ENCODE results near the gene TSPEAR.
"Not testable (repeated sequence)": the region's sequence is repeated elsewhere in the genome, so short reads cannot be mapped to it uniquely, and the experiment has no call there.

Gene TSPEAR

DNA sequence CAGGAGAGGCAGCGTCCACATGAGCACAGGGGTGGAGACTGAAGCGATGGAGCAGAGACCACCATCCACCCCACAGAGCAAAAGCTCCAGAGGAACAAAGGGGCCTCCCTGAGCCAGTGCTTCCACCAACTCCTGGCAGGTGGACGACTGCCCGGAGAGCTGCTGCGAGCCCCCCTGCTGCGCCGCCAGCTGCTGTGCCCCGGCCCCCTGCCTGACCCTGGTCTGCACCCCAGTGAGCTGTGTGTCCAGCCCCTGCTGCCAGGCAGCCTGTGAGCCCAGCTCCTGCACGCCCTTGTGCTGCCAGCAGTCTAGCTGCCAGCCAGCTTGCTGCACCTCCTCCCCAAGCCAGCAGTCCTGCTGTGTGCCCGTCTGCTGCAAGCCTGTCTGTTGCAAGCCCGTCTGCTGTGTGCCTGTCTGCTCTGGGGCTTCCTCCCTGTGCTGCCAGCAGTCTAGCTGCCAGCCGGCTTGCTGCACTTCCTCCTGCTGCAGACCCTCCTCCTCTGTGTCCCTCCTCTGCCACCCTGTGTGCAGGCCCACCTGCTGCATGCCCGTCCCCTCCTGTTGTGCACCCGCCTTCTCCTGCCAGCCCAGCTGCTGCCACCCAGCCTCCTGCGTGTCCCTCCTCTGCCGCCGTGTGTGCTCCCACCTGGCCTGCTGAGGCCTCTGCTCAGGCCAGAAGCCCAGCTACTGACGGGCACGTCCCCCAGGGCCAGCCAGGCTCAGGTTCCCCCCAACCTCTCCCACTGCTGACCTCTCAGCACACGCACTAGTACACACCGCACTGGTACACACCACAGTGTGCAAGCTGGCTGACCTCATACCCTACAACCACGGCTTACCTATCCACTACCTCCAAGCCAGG, 9.0 kb downstream of the TSPEAR start:
- no peak for DNase-seq (ENCODE audit: low spot score)

DNA sequence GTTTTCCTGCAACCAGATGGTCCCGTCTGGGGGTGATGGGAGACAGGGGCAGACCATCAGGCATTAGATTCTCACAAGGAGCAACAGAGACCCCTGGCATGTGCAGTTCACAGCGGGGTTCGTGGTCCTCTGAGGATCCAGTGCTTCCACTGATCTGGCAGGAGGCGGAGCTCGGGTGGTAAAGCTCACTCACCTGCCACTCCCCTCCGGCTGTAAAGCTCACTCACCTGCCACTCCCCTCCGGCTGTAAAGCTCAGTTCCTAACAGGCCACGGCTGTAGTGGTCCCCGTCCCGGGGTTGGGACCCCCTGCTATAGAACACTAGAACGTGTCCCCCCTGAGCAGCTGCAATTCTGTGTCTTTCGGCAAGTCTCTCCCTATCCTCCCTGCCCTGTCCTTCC, 9.8 kb downstream of the TSPEAR start:
- DNase-seq (ENCODE audit: low spot score), result no peak

DNA sequence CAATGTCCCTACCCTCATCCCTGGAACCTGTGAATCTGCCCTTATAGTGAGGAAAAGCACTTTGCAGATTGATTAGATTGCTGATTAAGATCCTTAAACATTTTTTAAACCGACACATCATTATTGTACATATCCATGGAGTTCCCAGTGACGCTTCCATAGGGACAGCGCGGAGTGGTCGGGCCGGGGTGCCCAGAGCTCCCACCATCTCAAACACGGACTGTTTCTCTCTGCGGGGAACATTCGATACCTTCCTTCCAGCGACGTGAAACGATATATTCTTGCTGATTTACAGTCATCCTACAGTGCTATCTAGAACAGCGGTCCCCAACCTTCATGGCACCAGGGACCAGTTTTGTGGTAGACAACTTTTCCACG, 10.4 kb downstream of the TSPEAR start:
- DNase-seq (ENCODE audit: low spot score), result no peak

DNA sequence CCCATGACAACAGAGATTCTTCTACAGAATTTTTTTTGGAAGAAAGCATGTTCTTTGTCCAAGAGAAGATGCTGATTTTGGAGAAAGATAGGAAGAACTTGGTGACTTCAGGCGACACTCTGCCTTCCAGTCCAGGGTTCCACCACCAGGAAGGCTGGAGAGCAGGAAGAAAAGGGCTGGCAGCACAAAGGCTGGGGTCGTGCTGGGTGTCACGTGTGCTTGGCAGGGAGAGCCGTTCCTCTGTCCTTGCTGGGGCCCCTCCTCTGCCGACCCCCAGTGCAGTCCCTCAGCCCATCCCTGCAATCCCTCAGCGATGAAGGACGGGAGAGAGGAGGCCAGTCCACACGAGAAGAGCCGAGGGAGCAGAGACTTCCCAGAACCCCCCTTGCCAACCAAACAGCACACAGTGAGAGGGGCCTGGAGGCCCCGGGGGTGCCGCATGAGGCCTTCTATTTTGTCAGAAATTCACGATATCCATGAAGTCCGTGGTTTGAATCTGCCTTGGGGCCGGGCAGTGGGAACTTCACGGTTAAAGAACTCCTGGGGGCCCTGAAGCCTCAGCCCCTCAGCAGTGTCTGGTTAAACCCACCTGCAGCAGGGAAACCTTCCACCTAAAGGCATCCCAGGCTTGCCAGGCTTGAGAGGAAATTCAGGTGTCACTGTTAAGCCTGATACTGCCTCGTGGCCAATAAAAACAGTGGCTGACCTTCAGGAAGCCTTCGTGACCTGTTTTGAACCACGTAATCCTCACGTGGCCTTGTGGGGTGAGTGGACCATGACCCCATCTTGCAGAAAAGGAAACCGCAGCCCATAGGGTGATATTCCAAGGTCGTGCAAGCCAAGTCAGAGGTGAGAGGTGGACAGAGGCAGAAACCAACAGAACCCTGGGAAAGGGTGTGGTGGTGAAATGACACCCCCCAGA, 11.0 kb downstream of the TSPEAR start:
- no peak for DNase-seq (ENCODE audit: low spot score)

DNA sequence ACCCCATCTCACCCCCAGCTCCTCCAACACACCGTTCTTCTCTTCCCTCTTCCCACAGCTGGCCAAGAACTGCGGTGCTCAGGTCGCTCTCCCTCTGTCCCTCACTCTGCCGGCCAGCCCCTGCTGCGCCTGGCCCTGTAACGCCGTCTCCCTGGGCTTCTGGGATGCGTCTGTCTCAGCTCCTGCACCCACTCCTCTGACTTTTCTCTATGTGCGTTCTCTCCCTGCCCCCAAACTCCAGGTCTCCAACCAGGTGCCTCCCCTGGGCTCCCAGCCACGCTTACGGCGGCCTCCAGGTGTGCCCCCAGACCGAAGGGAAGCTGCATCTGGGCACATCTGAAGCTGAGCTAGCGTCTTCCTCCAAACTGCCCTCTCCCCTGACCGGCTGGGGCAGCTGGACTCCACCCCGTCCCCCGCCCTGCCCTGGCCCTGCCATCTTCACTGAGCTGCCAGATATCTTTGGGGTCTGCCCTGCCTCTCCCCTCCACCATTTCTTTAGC, 11.8 kb downstream of the TSPEAR start:
- no peak for DNase-seq (ENCODE audit: low spot score)

DNA sequence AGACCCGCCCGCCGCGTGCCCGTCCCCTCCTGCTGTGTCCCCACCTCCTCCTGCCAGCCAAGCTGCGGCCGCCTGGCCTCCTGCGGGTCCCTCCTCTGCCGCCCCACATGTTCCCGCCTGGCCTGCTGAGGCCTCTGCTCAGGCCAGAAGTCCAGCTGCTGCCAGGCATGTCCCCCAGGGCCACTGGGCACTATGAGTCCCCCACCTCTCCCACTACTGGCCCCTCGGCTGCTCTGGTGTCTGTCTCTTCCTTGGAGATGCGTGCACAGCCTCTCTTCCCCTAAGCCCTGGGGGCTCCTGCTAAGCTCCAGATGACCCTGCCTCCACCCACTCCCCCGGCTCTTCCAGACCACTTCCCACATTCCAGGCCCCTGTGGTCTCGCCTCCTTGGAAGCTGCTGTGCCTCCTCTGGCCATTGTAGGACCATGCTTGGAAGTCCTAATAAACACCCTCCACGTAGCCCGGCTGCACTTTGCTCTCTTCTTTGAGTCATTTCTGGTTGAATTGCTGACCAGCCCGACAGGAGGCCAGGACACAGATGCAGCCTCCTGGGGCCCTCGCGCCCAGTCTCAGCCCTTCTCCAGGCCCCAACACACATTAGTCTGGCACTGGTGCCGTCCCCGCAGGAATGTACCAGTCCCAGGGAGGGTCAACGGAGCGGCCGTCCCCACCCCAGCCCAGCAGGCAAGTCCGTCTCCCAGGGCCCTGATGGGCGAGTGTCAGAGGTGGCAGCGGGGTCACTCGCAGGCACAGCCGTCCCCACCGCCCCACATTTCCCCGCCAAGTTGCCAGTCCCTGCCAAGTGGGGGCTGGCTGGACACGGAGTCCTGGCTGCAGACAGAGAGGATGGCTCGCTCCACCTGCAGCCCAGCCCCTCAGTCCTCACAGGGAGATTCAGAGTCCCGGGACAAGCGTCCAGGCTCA, 13.3 kb downstream of the TSPEAR start:
- no peak for DNase-seq (ENCODE audit: low spot score)

DNA sequence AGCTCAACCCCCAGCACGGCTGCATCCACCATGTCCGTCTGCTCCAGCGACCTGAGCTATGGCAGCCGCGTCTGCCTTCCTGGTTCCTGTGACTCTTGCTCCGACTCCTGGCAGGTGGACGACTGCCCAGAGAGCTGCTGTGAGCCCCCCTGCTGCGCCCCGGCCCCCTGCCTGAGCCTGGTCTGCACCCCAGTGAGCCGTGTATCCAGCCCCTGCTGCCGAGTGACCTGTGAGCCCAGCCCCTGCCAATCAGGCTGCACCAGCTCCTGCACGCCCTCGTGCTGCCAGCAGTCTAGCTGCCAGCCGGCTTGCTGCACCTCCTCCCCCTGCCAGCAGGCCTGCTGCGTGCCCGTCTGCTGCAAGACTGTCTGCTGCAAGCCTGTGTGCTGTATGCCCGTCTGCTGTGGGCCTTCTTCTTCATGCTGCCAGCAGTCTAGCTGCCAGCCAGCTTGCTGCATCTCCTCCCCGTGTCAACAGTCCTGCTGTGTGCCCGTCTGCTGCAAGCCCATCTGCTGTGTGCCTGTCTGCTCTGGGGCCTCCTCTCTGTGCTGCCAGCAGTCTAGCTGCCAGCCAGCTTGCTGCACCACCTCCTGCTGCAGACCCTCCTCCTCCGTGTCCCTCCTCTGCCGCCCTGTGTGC, 14.1 kb downstream of the TSPEAR start, which contains the start of gene KRTAP10-12:
TSS of gene KRTAP10-12 (plus strand) at position 1 of the 639 bp plus-strand sequence. CDS start at position 31, 30 bp downstream.
- DNase-seq (ENCODE audit: low spot score), result not testable (repeated sequence)

DNA sequence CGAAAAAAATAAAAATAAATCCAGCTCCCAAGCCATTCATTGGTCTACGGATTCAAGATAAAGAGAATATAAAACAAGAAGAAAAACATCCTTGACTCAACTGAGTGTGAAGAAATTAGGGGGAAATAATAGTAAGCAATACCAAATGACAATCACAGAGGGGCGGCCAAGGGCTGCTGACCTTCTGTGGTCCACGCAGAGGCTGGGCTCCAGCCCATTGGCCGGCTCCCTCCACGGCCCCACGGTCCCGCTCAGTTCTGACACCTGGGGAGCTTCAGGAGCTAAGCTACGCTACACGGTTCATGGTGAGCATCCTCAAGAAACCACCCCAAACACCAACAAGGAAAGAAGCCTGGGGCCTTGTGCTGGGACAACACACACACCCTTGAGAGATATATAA, 14.8 kb downstream of the TSPEAR start:
- DNase-seq (ENCODE audit: low spot score), result no peak

DNA sequence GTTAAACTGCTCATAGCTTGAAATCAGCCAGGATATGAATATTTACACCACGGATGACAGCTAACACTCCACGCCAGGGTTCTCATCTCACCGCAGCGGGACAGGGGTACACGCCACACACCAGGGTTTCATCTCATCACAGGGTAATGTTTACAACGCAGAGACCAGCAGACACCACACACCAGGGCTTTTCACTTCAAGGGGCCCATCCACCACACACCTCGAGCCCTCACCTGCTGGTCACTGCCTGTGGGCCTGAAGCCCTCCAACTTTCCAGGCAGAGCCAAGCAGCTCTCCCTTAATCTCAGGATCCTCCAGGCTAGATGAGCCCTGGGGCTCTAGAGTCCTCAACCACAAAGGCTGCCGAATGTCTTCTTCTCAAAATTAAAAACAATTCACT, 15.7 kb downstream of the TSPEAR start:
- no peak for DNase-seq (ENCODE audit: low spot score)

DNA sequence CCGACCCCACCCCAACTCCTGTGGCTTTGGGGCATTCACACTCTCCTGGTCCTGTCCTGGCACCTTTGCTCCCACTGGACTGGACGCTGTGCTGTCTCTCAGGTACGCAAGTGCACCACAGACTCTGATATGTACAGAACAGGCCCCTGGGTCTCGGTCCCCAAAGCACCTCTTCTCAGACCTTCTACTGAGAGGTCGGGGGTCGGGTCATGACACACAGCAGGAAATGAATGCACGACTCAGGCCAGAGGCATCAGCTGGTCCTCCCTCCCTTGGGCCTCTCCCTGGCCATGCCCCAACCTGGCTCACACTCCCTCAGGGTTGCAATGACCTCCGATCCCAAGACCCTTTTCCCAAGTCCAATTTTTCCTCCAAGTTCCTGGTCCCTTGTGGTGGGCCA, 16.2 kb downstream of the TSPEAR start:
- no peak for DNase-seq (ENCODE audit: low spot score)

DNA sequence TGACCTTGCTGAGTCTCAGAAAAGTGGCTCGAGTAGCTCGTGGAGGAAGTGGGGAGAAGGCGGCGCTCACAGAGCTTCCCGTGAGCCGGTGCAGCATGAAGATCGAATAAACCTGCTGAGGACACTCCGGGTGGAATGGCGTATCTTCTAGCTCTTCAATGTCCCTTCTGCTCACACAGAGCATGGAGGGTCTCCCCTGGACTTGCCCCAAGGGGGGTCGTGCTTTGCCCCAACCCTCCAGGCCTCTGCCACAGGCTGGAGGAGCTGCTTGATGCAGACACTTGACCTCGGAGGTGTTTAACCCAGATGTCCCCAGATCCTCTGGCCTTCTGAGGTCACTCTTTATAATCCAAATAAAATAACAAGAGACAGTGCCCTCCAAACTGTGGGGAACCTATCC, 16.6 kb downstream of the TSPEAR start:
- DNase-seq (ENCODE audit: low spot score), result no peak

DNA sequence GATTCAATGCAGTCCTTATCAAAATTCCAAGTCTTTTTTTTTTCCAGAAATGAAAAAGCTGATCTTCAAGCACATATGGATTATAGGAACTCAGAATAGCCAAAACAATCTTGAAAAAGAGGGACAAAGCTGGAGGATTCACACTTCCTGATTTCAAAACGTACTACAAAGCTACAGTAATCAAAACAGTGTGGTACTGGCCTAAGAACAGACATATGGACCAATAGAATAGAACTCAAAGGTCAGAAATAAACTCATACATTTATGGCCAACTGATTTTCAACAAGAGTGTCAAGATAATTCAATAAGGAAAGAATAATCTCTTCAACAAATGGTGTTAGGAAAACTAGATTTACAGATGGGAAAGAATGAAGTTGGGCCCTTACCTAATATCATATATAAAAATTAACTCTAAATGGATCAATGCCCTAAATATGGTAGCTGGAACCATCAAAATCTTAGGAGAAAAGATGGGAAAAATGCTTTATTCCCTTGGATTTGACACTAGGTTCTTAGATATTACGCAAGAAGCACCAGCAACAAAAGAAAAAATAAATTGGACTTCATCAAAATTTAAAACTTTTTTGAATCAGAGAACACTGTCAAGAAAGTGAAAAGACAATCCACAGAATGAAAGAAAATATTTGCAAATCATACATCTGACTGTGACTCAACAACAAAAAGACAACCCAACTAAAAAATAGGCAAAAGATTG, 18.4 kb downstream of the TSPEAR start:
- no peak for DNase-seq (ENCODE audit: low spot score)

DNA sequence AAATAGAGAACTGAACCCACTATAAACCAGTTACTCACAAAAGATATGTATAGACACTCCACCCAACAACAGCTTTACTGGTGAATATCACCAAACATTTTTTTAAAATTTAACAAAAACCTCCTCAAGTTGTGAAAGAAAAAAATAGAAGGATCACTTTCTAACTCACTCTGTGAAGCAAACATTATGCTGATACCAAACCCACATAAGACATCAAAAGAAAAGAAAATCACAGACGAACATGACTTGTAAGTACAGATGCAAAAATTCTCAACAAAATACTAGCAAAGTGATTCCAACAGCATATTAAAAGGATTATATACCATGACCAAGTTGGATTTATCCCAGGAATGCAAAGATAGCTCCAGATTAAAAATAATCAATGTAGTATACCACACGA, 19.7 kb downstream of the TSPEAR start:
- no peak for DNase-seq (ENCODE audit: low spot score)

DNA sequence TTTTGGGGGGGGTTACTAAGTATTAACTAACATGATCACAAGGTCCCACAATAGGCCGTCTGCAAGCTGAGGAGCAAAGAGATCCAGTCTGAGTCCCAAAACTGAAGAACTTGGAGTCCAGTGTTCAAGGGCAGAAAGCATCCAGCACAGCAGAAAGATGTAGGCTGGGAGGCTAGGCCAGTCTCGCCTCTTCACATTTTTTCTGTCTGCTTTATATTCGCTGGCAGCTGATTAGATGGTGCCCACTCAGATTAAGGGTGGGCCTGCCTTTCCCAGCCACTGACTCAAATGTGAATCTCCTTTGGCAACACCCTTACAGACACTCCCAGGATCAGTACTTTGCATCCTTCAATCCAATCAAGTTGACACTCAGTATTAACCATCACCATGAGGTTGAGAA, 21.6 kb downstream of the TSPEAR start:
- DNase-seq (ENCODE audit: low spot score), result not testable (repeated sequence)

DNA sequence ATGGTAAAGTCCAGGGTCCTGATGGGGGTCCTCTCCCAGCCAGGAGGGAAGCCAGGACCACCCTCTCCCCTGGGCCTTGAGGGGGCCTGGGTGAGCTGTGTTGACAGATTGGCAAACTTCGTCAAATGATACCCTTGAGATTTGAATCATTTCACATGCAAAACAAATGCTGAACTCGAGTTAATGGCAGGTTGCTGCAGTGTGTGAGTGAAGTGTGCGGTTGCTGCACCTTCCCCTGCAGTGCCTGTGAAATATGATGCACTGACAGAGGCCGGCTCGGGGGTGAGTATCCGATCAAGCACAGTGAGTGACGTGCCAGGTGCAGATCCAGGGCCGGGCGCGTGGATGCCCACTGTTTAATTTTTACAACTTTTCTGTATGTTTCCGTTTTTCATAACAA, 23.7 kb downstream of the TSPEAR start:
- DNase-seq (ENCODE audit: low spot score), result no peak

DNA sequence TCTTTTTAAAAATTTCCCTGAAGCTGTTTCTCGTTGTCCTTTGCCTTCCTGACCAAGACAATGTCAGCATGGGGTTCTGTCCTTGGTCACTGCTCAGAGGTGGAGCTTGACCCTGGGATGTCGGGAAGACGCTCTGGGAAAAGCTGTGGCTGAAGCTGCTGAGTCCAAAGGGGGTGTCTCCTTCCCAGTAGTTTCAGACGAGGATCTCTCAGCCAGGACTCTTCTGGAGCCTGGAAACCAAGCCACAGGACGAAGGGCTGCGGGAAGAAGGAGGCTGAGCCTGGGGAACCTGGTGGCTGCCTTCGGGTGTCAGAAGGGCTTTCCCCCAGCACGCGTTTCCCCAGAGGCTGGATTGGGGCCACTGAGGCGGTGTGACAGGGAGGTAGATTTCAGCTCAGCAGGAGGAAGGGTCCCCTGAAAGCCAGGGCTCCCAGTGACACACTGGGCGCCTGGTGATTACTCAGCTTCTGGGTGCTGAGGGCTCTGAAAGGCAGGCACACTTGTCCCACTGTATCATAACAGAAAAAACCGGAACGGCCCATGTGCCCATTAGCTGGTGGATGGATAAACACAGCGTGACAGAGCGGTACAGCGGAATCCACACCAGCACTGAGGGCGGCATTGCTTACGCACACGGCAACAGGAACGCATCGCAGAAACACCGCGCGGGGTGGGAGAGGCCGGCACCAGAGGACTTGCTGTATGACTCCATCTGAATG, 24.4 kb downstream of the TSPEAR start:
- DNase-seq (ENCODE audit: low spot score), result no peak

DNA sequence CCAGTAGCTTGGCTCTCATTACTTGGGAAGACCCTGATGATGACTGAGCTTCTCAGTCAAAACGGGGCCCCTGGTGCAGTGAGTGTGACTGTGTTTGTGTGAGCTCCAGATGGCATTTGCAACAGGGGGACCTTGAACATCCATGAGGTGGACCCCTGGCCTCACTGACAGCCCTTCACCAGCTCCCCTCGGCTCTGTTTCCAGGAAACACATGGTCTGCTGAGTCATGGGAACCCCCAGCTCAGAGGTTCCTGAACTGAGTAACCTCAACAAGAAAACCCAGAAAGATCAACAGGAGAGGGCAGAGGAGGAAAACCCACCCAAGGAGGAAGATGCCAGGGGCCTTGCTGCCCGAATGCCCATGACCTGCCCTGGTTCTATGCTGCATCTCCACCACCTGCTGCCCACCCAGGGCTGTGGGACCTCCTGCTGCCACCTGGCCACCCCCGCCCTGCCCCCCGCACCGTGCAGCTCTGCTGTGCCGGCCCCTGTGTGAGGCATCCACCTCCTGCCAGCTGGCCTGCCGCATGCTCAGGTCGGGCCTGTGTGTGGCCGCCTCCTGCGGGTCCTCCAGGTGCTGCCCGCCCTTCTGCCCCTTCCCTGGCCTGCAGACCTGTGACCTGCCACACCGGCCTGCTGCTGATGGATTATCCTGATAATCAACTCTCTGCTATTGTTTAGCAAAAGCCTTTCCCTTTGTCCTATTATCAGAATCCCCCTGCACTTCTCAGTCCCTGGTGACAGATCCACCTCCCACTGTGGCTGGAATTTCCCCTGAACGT, 25.2 kb downstream of the TSPEAR start:
- DNase-seq (ENCODE audit: low spot score), result no peak

DNA sequence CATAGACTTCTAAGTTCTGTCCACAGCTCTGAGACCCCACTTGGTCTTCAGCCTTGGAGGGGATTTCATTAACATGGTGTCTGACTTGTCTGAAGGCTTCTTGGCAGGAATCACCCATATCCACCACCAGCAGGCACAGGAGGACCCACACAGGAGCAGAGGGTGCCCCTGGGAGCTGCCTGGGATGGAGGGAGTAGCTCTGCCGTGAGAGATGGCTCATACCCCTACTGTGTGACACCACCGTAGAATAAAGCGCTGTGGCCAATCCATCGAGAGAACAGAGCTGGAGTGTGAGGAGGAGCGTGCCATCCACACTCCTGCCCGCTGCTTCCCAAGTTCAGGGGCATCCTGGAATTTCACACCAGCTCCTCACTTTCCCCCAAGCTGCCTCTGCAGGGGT, 26.3 kb downstream of the TSPEAR start:
- not testable (repeated sequence) for DNase-seq (ENCODE audit: low spot score)

DNA sequence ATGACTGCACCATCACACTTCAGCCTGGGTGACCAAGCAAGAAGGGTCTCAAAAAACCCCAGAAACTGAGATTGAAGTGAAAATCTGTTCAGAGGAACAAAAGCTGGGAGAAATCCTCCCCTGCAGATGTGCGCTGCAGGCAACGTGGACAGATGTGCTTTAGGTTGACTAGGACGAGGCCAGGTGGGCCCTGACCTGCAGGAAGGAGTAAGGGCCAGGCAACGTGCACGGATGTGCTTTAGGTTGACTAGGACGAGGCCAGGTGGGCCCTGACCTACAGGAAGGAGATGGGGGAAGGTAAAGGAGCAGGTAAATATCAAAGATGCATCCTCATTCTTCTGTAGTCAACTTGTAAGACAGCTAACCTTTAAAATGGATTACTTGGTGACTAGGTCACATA, 26.9 kb downstream of the TSPEAR start:
- no peak for DNase-seq (ENCODE audit: low spot score)
